Subcutaneous abdominal adipose tissue (tissue), 5 donors: ENCODE measurements around the gene TVP23A.
"Not testable (repeated sequence)": the region's sequence is repeated elsewhere in the genome, so short reads cannot be mapped to it uniquely, and the experiment has no call there.

Experiments
- H3K27ac ChIP-seq: one replicate; pipeline ENCODE4 v1.7.0; 2013; ENCODE audit warnings: low read depth, mild to moderate bottlenecking, inconsistent platforms, low read length, moderate library complexity
- H3K27me3 ChIP-seq, 5 donors: one replicate each; pipeline ENCODE4 v1.7.0; 2013; ENCODE audit warnings: low read length in 5 of 5, inconsistent platforms in 1 of 5; ENCODE audit not compliant: control insufficient read depth in 5 of 5, insufficient read depth in 4 of 5
- H3K36me3 ChIP-seq, 5 donors: one replicate each; pipeline ENCODE4 v1.7.0; 2013; ENCODE audit warnings: low read length in 5 of 5; ENCODE audit not compliant: control insufficient read depth in 5 of 5, insufficient read depth in 5 of 5
- H3K4me1 ChIP-seq, 5 donors: one replicate each; pipeline ENCODE4 v1.7.0; 2013; ENCODE audit warnings: low read length in 5 of 5, mild to moderate bottlenecking in 3 of 5, moderate library complexity in 1 of 5; ENCODE audit not compliant: control insufficient read depth in 5 of 5, insufficient read depth in 5 of 5
- H3K4me3 ChIP-seq, 5 donors: one replicate each; pipeline ENCODE4 v1.7.0; 2013; ENCODE audit warnings: low read length in 5 of 5, low read depth in 1 of 5
- H3K9ac ChIP-seq, 5 donors: one replicate each; pipeline ENCODE4 v1.7.0; 2013; ENCODE audit warnings: low read length in 5 of 5, mild to moderate bottlenecking in 4 of 5, moderate library complexity in 3 of 5
- H3K9me3 ChIP-seq, 5 donors: one replicate each; pipeline ENCODE4 v1.7.0; 2013; ENCODE audit warnings: low read length in 5 of 5; ENCODE audit not compliant: control insufficient read depth in 5 of 5
- donor health status: healthy.
- donor health status: healthy.
- donor health status: healthy.
- donor health status: healthy.
- donor health status: healthy.

The TVP23A gene

GRCh38 chr16:10836174-10836853 lies 17.7 kb upstream of the TVP23A start:
- H3K36me3 ChIP-seq = no peaks in the 10 kb centered on the region
- H3K9ac ChIP-seq = no peak overlapping the region
- H3K27me3 ChIP-seq = peaks cover 0 to 3% (median 0%) of the 10 kb centered on the region in 5 donors
- peaks cover 0 to 3% (median 0%) of the 10 kb centered on the region in 5 donors for H3K9me3 ChIP-seq
- no peak overlapping the region for H3K27ac ChIP-seq
- H3K4me1 ChIP-seq = peaks cover 0 to 6% (median 0%) of the 10 kb centered on the region in 5 donors
- no peak overlapping the region for H3K4me3 ChIP-seq

DNA sequence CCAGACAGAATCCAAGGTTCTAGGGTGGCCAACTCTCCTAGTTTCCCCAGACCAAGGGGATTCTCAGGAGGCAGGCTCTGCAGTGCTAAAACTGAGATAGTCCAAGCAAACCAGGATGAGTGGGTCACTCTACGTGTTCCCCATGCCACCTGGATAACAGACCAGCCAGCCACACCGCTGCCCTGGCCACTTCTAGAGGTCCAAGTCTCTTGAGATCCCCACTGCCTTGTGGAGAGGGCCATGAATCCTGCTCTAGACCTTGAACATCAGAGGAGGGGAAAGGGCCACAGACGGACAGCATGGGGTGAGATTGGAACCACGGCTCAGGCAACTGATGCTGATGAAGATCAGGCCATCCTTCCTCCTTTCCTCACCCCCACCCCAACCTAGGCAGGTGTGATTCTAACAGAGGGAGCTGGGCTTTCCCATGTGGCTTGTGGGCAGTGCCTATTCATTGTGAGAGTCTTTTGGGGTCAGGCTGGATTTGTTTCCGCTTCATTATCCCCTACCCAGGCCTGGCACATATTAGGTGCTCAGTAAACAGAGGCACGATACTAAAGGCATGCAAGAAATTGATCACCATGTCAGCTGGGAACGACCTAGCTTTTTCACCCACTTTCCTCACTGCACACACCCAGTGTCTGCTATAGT lies 16.8 kb upstream of the TVP23A start:
- Histone ChIP-seq H3K9me3 (peaks cover 0 to 3% (median 0%) of the 10 kb centered on the region in 5 donors), H3K27me3 (peaks cover 0 to 3% (median 0%) of the 10 kb centered on the region in 5 donors), H3K27ac (no peak overlapping the region), H3K9ac (no peak overlapping the region), H3K36me3 (no peaks in the 10 kb centered on the region), H3K4me1 (peaks cover 0 to 8% (median 0%) of the 10 kb centered on the region in 5 donors), H3K4me3 (no peak overlapping the region)

DNA sequence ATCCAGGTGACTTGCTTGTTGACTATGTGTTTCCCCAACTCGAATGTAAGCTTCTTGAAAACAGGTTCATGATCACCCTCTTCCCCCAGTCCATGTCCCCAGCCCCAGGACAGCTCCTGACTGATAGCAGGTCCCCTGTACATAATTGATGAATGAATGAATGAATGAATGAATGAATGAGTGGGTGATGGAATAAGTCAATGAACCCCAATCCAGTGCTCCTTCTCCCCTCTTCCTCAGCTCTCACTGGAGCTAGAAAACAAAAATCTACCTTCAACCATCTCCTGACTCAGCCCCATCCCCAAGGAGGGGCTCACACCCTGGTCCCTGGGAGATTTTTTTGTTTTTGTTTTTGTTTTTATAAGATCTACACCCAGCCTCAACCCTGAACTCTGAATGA lies 16.2 kb upstream of the TVP23A start:
- Histone ChIP-seq H3K27ac (no peak overlapping the region), H3K4me1 (peaks cover 0 to 15% (median 3%) of the 10 kb centered on the region in 5 donors), H3K27me3 (peaks cover 0 to 3% (median 0%) of the 10 kb centered on the region in 5 donors), H3K9me3 (peaks cover 0 to 3% (median 0%) of the 10 kb centered on the region in 5 donors), H3K36me3 (no peaks in the 10 kb centered on the region), H3K4me3 (no peak overlapping the region), H3K9ac (no peak overlapping the region)

DNA sequence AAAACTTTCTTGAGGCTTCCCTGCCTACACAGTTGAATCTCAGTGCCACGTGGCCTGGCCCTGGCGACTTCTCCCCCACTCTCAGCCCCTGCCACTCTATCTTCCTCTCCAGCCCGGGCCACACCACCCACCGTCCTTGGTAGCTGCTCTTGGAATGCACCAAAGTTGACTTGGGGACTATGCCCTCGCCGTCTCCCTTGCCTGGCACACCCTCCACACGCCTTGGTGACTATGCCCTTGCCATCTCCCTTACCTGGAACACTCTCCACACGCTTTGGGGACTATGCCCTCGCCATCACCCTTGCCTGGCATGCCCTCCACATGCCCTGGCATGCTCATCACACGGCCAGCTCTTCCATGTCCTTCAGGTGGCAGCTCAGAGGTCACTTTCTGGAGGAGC lies 15.5 kb upstream of the TVP23A start:
- Histone ChIP-seq H3K27ac (no peak overlapping the region), H3K36me3 (no peaks in the 10 kb centered on the region), H3K9me3 (peaks cover 0 to 3% (median 0%) of the 10 kb centered on the region in 5 donors), H3K27me3 (peaks cover 0 to 2% (median 0%) of the 10 kb centered on the region in 5 donors), H3K4me1 (peaks cover 0 to 19% (median 9%) of the 10 kb centered on the region in 5 donors), H3K4me3 (no peak overlapping the region), H3K9ac (no peak overlapping the region)

DNA sequence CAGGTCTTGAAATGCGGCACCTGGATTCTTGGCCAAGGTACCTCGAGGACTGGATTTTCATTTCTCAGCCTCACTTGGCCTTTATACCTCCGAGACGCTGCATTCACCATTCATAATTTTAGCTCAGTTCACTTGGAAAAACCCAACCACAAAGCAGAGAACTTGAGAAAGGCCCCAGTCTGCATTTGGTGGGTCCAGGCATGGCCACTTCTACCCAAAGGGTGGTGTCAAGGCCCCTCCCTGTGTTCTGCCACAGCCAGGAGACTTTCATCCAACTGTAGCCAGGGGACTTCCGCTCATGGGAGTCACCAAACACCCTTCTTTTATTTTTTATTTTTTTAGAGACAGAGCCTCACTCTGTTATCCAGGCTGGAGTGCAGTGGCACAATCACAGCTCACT lies 14.7 kb upstream of the TVP23A start:
- Histone ChIP-seq H3K27me3 (no peaks in the 10 kb centered on the region), H3K9me3 (peaks cover 0 to 3% (median 0%) of the 10 kb centered on the region in 5 donors), H3K27ac (no peak overlapping the region), H3K36me3 (no peaks in the 10 kb centered on the region), H3K4me3 (no peak overlapping the region), H3K4me1 (peaks cover 4 to 24% (median 18%) of the 10 kb centered on the region in 5 donors), H3K9ac (no peak overlapping the region)

- no peaks in the 10 kb centered on the region for H3K27me3 ChIP-seq
- H3K4me3 ChIP-seq = no peak overlapping the region
- H3K9ac ChIP-seq = no peak overlapping the region
- H3K4me1 ChIP-seq = peaks cover 8 to 33% (median 28%) of the 10 kb centered on the region in 5 donors
- no peaks in the 10 kb centered on the region for H3K36me3 ChIP-seq
- no peak overlapping the region for H3K27ac ChIP-seq
- peaks cover 0 to 3% (median 0%) of the 10 kb centered on the region in 5 donors for H3K9me3 ChIP-seq
These were observed 13.6 kb upstream of the TVP23A start for GRCh38 chr16:10831894-10832886.

DNA sequence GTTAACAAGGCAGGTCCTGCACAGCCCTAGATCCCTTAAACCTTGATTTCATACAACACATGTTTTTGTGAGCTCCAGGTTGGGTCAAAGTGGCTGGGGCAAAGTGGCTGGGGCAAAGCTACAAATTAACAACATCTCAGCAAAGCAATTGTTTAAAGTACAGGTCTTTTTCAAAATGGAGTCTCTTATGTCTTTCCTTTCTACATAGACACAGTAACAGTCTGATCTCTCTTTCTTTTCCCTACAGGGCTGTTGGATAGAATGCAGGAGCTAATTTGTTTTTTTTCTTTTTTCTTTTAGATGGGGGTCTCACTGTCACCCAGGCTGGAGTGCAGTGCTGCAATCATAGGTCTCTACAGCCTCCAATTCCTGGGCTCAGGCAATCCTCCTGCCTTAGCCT lies 11.6 kb upstream of the TVP23A start:
- Histone ChIP-seq H3K4me1 (peaks cover 8 to 36% (median 28%) of the 10 kb centered on the region in 5 donors), H3K27ac (peak overlapping the region; percentile 94)
- H3K36me3 ChIP-seq, H3K4me3 ChIP-seq, H3K27me3 ChIP-seq, H3K9ac ChIP-seq, H3K9me3 ChIP-seq: not testable (repeated sequence)

DNA sequence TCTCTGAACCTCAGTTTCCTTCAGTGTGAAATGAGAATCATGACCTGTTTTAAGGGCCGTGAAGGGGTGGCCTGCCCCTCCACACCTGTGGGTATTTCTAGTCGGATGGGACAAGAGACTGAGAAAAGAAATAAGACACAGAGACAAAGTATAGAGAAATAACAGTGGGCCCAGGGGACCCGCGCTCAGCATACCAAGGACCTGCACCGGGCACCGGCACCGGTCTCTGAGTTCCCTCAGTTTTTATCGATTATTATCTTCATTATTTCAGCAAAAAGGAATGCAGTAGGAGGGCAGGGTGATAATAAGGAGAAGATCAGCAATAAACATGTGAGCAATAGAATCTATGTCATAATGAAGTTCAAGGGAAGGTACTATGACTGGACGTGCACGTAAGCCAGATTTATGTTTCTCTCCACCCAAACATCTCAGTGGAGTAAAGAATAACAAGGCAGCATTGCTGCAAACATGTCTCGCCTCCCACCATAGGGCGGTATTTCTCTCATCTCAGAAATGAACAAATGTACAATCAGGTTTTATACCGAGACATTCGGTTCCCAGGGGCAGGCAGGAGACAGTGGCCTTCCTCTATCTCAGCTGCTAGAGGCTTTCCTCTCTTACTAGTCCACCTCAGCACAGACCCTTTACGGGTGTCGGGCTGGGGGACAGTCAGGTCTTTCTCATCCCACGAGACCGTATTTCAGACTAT lies 10.9 kb upstream of the TVP23A start:
- H3K4me1 ChIP-seq = peaks cover 8 to 36% (median 28%) of the 10 kb centered on the region in 5 donors
- peak overlapping the region in 2 of 5 donors; percentile 11 to 41 for H3K9ac ChIP-seq
- peak overlapping the region; percentile 94 for H3K27ac ChIP-seq

GRCh38 chr16:10828851-10829366 lies 10.3 kb upstream of the TVP23A start:
- Histone ChIP-seq H3K4me3 (peak overlapping the region in 3 of 5 donors; percentile 8 to 48 (median 33)), H3K27ac (peak overlapping the region; percentile 94), H3K36me3 (no peaks in the 10 kb centered on the region), H3K27me3 (no peaks in the 10 kb centered on the region), H3K4me1 (peaks cover 8 to 36% (median 28%) of the 10 kb centered on the region in 5 donors), H3K9ac (peak overlapping the region in 3 of 5 donors; percentile 11 to 72 (median 41)), H3K9me3 (no peaks in the 10 kb centered on the region)

More for the DNA sequence above, 10.9 kb upstream of the TVP23A start:
- not testable (repeated sequence) for H3K27me3 ChIP-seq, H3K9me3 ChIP-seq, H3K36me3 ChIP-seq
- peak overlapping the region in 2 of 5 donors; percentile 8 to 25 for H3K4me3 ChIP-seq
